GM12874 (cell line): Measurements from ENCODE around the gene VSTM2B.

Experiments
- CTCF ChIP-seq: IDR thresholded peaks from 2 replicates; pipeline ENCODE4 v1.5.1; 2011; ENCODE audit warnings: low read depth, mild to moderate bottlenecking, control low read depth, low read length, moderate library complexity; ENCODE audit not compliant: insufficient read depth

VSTM2B gene

GRCh38 chr19:29529646-29530539 is 4.1 kb downstream of the VSTM2B start:
- TF ChIP-seq CTCF: no peak

DNA sequence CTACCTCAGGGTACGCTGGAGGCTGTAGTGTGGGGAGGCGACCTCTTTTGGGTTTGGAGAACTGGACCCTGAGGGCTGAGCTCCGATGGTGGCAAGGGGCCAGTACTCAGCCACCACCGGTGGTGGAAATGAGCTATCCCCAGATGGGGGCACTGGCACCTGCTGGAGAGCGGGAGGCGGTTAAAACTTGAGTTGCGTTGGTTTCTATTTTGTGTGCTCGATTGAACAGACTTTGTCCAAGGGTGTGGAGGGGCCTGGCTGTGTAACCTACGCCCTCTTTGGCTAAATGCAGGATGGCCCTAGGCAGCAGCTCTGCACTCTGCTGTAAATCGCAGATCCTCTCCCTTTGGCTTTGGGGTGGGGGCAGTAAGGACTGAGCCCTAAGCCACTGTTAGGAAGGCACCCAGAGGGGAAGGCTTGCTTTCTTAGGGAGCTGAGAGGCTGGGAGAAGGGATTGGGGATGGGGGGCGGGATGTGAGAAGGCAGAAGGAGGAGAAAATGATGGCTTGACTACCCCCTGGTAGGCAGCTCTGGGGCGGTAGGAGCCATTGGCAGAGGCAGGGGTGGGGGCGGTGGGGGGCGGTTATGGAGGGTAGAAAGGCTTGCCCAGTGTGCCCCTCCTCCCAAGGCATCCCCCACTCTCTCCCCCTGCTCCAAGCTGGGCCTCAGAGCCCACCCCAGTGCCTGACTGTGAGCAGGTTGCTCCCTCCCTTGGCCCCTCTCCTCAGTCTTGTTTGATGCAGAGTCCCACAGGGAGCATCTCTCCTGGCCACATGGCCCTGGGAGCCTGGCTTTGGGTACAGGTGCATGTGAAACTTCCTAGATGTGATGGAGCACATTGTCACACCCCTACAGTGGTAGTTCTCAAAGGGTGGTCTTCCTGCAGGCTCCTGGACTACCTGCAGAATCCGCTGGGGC is 5.0 kb downstream of the VSTM2B start:
- TF ChIP-seq CTCF: no peak

DNA sequence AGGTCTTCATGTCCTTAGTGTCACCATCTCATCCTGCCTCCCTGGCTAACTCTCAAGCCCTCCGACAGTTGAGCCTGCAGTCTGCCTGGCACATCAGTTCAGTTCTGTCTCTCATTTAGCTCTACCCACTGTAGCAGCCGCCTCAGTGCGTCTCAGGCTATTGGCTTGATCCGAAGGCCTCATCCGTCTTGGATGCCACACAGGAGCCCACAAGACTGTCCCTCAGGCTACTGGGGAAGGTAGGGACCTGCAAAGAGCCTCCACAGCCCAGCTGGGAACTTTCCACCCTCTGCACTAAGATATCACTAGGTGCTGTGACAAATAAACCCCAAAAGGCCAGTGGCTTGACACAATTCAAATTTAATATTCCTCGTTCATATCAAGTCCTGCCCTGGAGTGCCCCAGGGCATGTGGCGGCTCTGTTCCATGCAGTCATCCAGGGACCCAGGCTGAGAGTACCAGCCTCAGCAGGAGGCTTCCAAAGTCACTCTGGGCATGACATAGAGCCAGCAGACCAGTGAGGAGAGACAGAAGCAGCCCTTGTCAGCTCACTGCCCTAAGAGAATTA is 5.7 kb downstream of the VSTM2B start:
- TF ChIP-seq CTCF: no peak

- no peak for TF ChIP-seq CTCF
Observed at GRCh38 chr19:29532097-29532496, 6.3 kb downstream of the VSTM2B start.

- TF ChIP-seq CTCF: no peak
Observed at GRCh38 chr19:29532956-29533355, 7.2 kb downstream of the VSTM2B start.

- no peak for TF ChIP-seq CTCF
Observed at GRCh38 chr19:29533578-29534544, 8.1 kb downstream of the VSTM2B start.
